ENCODE measurements around the gene SRSF9. TPM values are rescaled to one million over a fixed set of nuclear protein-coding genes. Genes with fewer than 3 reads are reported as not detected.

The SRSF9 gene
- total and polyA plus RNA-seq, 2 of the 4 experiments (the other 2 are of a cell fraction) = 102 to 143 TPM

- Histone ChIP-seq H4K5ac (ENCODE audit: low read depth, low read length) (no peak overlapping the region), H3K23ac (ENCODE audit: low read depth, low read length) (peak overlapping the region; percentile 47; the same call in 1 of the 2 replicates), H3K4me3 (ENCODE audit: insufficient read depth, low read depth, low read length) (peak overlapping the region; percentile 76), H3K4me2 (ENCODE audit: low read depth, low read length) (peak overlapping the region; percentile 95), H4K8ac (ENCODE audit: low read depth in 2 of 2, low read length in 2 of 2) (no peak overlapping the region), H2AK9ac (replicated peaks; ENCODE audit: low read depth, low read length, poor library complexity) (no peak overlapping the region), H3K9me1 (ENCODE audit: insufficient read depth, low read length) (no peaks in the 10 kb centered on the region), H2BK20ac (ENCODE audit: low read depth, low read length) (no peak overlapping the region), H2AFZ (replicated peaks; ENCODE audit: low read length, poor library complexity) (no peak overlapping the region), H3K36me3 (ENCODE audit: control insufficient read depth, insufficient read depth, low read length) (peaks cover 10% of the 10 kb centered on the region), H2BK120ac (ENCODE audit: low read depth, low read length) (no peak overlapping the region), H3K18ac (ENCODE audit: low read depth, low read length) (no peak overlapping the region), H4K91ac (ENCODE audit: insufficient read depth, low read depth, low read length) (no peak overlapping the region), H3K27ac (ENCODE audit: insufficient read depth, low read length) (no peak overlapping the region), H2AK5ac (ENCODE audit: low read depth, low read length) (no peak overlapping the region), H3K79me1 (ENCODE audit: low read depth in 1 of 2, low read length in 2 of 2) (peaks cover 10 to 35% of the 10 kb centered on the region in 2 experiments), H3K4me1 (ENCODE audit: control insufficient read depth, insufficient read depth, low read length) (peaks cover 1% of the 10 kb centered on the region), H4K20me1 (ENCODE audit: insufficient read depth, low read length) (peaks cover 27% of the 10 kb centered on the region), H3K56ac (ENCODE audit: extremely low read depth, insufficient read depth, low read length) (no peak overlapping the region), H3K9me3 (ENCODE audit: control insufficient read depth, insufficient read depth, low read length) (no peaks in the 10 kb centered on the region), H3K27me3 (ENCODE audit: control insufficient read depth, insufficient read depth, low read length) (no peaks in the 10 kb centered on the region), H3K4ac (ENCODE audit: low read depth, low read length) (no peak overlapping the region), H3K14ac (replicated peaks; ENCODE audit: low read depth, low read length) (no peak overlapping the region; the same call in 1 of the 2 replicates), H3K9ac (ENCODE audit: low read depth, low read length) (peak overlapping the region; percentile 70; the same call in 1 of the 2 replicates), H2BK5ac (ENCODE audit: low read depth, low read length, poor library complexity, severe bottlenecking) (no peak overlapping the region), H2BK15ac (ENCODE audit: low read depth, low read length) (no peak overlapping the region)
- BruUV-seq (replicated peaks) = no TSS peak
- intact Hi-C loops (cut with micrococcal nuclease) (loop anchor here (2.0 kb wide), 1 partner anchor 31 kb away; the partner anchor contains the start of gene COQ5), dilution Hi-C loops (cut with HindIII; ENCODE audit: low sequenced_read_pairs, unreplicated experiment) (no loop called here), in situ Hi-C loops (cut with MboI; ENCODE audit: low sequenced_read_pairs) (no loop called here)
- CTCF ChIA-PET = interaction anchor here (0.6 kb wide), 1 partner anchor 74 kb away, joined by 6 read pairs; no protein-coding TSS in a partner anchor
- ATAC-seq (ENCODE audit: low read depth) (peak; percentile 4; the same call in 1 of the 2 replicates), DNase-seq (peak; percentile 41)
- POLR2A ChIA-PET (ENCODE audit: unreplicated experiment) = no interaction called here
- 20% methylated on average over 2 of the region's 9 CpGs; no CpG with 5 or more reads in 1 of the 2 experiments for WGBS, 2 experiments (ENCODE audit: extremely low coverage in 2 of 2, insufficient read length in 1 of 2)
- no peak for TF ChIP-seq BHLHE40 (IDR thresholded peaks at IDR 0.05; ENCODE audit: low read depth, low read length)
- TF ChIP-seq, protein P1, sequence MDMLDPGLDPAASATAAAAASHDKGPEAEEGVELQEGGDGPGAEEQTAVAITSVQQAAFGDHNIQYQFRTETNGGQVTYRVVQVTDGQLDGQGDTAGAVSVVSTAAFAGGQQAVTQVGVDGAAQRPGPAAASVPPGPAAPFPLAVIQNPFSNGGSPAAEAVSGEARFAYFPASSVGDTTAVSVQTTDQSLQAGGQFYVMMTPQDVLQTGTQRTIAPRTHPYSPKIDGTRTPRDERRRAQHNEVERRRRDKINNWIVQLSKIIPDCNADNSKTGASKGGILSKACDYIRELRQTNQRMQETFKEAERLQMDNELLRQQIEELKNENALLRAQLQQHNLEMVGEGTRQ (IDR thresholded peaks at IDR 0.05; ENCODE audit: low read depth, low read length) = no peak
- TF ChIP-seq, protein P2, sequence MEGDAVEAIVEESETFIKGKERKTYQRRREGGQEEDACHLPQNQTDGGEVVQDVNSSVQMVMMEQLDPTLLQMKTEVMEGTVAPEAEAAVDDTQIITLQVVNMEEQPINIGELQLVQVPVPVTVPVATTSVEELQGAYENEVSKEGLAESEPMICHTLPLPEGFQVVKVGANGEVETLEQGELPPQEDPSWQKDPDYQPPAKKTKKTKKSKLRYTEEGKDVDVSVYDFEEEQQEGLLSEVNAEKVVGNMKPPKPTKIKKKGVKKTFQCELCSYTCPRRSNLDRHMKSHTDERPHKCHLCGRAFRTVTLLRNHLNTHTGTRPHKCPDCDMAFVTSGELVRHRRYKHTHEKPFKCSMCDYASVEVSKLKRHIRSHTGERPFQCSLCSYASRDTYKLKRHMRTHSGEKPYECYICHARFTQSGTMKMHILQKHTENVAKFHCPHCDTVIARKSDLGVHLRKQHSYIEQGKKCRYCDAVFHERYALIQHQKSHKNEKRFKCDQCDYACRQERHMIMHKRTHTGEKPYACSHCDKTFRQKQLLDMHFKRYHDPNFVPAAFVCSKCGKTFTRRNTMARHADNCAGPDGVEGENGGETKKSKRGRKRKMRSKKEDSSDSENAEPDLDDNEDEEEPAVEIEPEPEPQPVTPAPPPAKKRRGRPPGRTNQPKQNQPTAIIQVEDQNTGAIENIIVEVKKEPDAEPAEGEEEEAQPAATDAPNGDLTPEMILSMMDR (conservative IDR thresholded peaks at IDR 0.05; ENCODE audit: low read depth, low read length) = no peak
- no peak for TF ChIP-seq MAZ (IDR thresholded peaks at IDR 0.05; ENCODE audit: borderline replicate concordance, low read depth, low read length)
These were observed 28.1 kb upstream of the SRSF9 start for GRCh38 chr12:120497524-120498150.
